Inflammatory macrophage (primary cell): ENCODE results near the gene ART5.
"Not testable (repeated sequence)": the region's sequence is repeated elsewhere in the genome, so short reads cannot be mapped to it uniquely, and the experiment has no call there.

Experiments
- DNase-seq, 2 donors: peaks; one replicate each; pipeline ENCODE4 v3.0.0-alpha.2; 2020 to 2022

Gene ART5

DNA sequence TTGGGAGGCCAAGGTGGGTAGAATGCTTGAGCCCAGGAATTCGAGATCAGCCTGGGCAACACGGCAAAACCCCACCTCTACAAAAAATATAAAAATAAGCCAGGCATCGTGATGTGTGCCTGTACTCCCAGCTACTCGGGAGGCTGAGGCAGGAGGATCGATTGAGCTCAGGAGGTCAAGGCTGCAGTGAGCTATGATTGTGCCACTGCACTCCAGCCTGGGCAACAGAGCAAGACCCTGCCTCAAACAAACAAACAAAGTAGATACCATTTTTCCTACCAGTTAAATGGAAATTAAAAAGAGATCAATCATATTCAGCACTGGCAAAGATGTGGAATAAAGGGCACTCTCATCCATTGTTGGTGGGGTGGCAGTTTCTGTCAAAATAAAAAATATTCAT, 15.5 kb upstream of the ART5 start:
- not testable (repeated sequence) for DNase-seq

DNA sequence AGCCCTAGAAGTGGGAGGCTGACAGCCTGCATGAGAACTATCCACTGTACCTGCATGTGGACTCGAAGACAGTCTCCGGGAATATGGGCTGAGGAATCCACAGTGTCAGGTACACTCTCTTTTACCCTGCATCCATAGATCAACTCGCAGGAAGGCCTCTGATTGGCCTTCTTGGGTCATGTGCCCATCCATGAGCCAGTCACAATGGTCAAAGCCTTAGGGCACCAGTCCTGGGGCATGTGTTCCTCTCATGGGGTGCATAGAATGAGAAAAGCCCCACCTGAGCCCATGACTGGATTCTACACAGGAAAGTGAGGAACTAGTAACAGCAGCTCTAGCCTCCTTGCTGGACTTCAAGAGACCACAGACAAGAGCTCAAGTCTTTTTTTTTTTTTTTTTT, 13.8 kb upstream of the ART5 start:
- no peak for DNase-seq

DNA sequence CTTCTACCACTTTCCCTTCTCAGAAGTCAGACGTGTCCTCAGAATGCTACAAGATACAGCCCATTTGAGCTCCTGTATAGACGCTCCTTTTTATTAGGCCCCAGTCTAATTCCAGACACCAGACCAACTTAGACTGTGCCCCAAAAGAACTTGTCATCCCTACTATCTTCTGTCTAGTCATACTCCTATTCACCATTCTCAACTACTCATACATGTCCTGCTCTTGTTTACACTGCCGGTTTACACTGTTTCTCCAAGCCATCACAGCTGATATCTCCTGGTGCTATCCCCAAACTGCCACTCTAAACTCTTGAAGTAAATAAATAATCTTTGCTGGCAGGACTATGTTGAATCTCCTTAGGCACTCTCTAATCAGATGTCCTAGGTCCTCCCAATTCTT, 10.7 kb upstream of the ART5 start:
- not testable (repeated sequence) for DNase-seq

DNA sequence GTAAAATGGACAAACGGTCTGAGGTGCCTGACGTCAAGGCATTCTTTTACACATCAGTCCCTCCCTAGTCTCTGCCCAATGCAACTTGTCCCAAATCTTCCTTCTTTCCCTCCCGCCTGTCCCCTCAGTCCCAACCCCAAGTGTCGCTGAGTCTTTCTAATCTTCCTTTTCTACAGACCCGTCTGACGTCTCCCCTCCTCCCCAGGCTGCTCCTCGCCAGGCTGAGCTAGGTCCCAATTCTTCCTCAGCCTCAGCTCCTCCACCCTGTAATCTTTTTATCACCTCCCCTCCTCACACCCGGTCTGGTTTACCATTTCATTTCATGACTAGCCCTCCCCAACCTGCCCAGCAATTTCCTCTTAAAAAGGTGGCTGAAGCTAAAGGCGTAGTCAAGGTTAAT, 7.6 kb upstream of the ART5 start:
- not testable (repeated sequence) for DNase-seq

GRCh38 chr11:3648843-3649242, 7.1 kb upstream of the ART5 start:
- DNase-seq, result not testable (repeated sequence)

- DNase-seq, result no peak
Observed at GRCh38 chr11:3645552-3645951, 3.8 kb upstream of the ART5 start.

- DNase-seq, result no peak
Observed at GRCh38 chr11:3644817-3645235, 3.0 kb upstream of the ART5 start, which contains the start of gene ART1. Gene ART1 (plus strand): TSS chr11:3645128. CDS start chr11:3659214, 14,086 bp downstream.

GRCh38 chr11:3643102-3643546, 1.3 kb upstream of the ART5 start:
- not testable (repeated sequence) for DNase-seq

DNA sequence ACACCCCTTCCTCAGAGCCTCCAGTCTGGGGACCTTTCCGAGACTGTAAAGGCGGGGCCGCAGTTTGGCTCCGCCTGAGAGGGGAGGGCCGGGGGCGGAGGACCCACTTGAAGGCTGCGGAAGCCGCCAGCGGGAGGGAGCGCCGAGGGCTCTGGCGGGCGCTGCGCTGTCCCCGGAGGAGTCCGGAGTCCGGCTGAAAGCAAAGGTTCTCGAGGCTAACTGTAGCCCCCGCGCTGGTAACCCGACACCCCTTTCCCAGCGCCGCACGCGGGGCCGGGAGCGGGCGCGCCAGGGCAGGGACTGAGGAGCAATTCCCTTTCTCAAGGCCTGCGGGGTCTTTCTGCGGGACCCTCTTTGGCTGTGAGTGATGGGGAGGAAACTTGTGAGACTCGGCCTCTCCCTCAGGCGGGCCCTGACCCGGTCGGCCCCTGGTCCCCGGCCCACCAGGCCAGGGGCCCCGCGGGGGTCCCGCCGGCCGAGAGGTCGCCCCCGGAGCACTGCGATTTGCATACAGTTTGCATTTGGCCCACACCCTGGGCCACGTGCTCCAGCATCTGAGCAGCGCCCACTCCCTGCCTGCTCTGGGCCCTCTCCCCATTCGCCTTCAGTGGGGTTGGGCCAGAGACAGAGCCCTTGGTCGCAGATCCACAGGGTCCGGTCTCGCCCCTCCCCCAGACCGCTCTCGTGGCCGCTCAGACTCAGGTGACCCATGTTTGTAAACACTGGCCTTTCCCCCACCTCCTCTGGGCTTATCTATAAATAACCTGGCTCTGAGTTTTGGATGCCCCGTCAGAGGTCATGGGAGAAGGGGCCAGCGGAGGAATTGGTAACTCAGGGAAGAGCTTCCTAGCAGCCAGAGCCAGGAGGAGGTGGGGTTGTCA, 519 bp upstream of the ART5 start:
- peak; percentile 39 to 50 for DNase-seq

DNA sequence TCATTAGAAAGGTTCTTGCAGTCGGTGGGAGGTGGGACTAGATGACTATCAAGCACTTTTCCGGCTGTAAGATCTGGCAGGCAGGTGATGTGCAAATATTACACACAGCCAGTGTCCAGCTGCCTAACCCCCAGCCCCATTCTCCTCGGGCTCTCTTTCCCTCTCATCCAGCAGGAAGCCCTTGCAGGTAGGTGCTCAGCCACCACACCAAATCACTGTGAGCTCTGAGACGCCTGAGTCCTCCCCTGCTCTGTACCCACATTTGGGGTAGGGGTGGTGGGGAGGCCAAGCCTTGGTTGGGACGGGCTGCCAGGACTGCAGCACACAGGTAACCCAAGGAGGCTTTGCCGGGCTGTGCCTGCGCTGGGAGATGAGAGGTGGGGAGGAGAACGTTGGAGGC, 601 bp downstream of the ART5 start:
- DNase-seq, result no peak

GRCh38 chr11:3639841-3640240, 2.0 kb downstream of the ART5 start:
- DNase-seq, result no peak

DNA sequence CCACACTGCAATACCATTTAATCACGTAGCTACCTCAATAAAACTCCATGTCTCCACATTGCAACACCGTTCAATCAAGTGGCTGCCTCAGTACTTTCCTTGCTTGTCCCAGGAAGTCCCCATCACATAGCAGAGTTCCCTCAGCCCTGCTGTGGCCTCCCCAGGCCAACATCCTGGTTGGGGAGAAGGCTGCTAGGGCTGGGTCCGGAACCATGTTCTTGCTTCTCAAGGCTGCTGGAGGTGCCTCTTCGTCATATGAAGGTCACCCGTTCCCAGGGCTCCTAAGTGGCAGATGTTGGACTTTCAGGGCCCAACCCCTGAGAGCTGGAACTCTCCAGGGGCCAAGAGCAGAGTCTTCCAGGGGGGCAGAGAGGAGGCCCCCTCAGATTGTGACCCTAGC, 3.3 kb downstream of the ART5 start:
- DNase-seq, result no peak

DNA sequence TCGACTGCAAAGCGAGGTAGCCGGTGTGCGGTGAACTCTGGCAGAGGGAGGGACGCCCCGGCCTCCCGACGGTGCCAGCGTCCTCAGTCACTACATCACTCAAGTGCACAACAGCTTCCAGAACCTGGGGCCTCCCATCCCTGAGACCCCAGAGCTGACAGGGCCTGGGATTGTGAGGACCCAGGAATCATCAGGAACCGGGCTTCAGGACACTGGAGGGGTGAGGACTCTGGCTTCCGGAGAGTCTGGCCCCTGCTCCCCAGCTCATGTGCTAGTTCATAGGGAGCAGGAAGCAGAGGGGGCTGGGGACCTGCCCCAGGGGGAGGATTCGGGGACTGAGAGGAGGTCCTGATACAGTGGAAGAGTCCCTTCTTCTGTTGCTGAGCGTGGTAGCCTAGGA, 4.6 kb downstream of the ART5 start:
- DNase-seq, result no peak

DNA sequence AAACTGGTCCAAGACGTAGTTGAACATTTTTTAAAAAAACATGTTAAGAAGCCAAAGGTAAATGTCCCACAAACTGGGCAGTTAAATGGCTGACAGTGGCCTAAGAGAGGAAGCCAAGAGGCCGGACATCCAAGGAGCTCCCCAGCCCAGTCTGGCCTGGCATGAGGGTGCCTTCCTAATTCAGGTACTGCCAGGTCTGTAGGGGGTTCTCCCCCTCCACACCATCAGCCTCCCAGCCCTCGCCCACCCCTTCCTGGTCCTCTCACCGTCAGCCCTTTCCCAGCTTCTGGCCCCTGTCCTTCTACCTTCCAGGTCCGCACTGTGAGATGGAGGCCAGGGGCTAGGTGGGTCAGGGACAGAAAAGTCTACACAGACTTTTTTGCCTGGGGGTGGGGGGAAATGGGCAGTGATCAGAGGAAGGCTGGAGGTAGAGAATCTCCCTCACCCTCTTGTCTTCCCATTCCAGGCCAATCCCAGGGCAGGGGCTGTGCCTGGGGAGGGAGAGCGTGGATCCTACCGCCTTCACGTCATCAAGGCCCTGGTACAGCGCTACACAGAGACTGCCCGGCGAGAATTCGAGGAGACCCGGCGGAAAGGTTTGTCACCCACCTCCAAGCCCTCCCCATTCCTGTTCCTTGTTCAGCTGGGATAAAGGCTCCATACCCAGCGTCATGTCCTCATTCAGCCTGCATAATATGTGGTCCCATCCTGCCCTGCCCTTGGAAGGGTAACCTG, 6.0 kb downstream of the ART5 start:
- no peak for DNase-seq

DNA sequence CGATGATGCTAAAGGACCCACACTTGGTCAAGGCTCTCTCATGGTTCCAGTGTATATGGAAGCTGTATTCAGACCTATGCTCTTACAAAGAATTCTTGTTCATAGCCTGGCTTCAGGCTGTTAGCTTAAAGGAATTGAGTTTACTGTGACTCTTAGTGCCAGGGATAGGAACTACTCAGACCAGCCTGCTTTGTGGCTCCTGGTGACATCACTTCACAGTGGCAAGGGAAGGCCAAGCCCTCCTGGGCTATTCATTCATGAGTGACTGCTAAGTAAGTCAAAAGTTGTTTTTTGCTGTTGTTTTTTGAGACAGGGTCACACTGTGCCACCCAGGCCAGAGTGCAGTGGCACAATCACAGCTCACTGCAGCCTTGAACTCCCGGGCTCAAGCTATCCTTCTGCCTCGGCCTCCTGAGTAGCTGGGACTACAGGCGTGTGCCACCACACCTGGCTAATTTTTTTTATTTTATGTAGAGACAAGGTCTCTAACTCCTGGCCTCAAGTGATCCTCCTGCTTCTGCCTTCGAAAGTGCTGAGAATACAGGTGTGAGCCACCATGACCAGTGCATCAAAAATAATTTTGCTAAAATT, 9.6 kb downstream of the ART5 start:
- no peak for DNase-seq

GRCh38 chr11:3631331-3631730, 10.5 kb downstream of the ART5 start:
- no peak for DNase-seq

GRCh38 chr11:3627291-3627690, 14.5 kb downstream of the ART5 start:
- DNase-seq, result no peak

GRCh38 chr11:3626250-3626960, 15.4 kb downstream of the ART5 start:
- DNase-seq, result peak; percentile 62 to 68

- no peak for DNase-seq
Observed at GRCh38 chr11:3623767-3624458, 17.9 kb downstream of the ART5 start.

DNA sequence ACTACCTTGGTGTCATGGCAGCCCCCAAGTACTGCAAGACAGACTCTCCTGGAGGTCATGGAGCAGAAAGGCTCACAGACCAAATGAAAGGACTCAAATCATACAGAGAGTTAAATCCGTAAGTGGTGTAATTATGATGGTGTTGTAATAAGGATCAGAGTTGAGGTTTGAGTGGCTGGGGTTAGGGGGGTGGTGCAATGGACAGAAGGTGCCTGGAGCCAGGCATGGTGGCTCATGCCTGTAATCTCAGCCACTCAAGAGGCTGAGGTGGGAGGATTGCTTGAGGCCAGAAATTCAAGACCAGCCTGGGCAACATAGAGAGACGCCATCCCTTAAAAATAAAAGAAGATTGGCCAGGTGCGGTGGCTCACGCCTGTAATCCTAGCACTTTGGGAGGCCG, 18.7 kb downstream of the ART5 start:
- no peak for DNase-seq

GRCh38 chr11:3622521-3622920, 19.3 kb downstream of the ART5 start:
- no peak for DNase-seq

DNA sequence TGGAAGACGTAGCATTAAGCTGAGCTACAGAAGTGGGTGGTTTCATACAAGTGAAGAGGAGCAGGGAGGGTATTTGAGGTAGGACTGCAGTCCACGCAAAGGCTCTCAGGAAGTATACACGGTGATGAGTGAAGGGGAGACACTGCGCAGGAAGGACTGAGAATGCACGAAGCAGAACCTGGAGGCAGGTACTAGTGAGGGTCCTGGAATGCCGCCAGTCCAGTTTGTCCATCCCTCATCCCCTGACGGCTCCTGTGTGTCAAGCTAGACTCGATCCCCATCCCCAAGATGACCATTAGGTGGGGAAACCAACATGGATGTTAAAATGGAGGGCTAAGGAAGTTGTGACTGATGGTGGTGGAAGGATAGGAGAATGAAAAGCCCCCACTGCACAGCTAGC, 23.8 kb downstream of the ART5 start:
- no peak for DNase-seq
